ENCODE data around the gene BCL2L14.

DNA sequence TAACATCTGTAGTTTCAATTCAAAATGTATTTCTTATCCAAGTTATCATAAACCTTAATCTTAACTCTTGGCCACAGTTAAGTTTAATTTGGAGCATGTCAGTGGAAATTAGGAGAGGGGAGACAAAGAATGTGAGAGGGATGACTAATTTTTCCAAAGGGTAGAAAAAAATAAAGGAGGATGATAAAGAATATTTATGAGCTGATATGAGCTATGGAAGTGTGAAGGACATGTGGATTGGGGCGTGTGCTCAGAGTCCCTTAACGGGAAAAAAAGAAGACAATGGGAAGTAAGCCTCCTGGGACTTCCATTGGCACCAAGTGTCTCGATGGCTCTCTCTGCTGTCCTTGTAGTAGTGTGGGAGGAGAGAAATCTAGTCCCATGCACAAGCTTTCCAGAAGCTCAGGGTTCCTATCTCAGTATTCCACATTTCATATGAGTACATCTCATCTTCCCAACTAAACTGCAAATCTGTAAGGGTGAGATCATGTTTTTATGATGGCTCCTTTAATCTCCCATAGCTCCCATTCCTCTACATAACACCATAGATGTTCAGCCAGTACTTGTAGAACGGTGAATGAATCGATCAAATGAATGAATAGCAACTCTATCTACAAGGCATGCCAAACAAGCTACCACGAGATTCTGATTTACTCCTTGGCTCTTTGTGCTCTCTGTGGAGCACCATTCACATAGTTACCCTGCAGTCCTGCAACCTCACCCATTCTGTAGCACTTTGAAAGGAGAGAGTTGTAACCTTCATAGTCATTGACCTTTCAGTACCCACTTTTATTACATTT lies 27.4 kb downstream of the BCL2L14 start:
- TF ChIP-seq, protein P1, sequence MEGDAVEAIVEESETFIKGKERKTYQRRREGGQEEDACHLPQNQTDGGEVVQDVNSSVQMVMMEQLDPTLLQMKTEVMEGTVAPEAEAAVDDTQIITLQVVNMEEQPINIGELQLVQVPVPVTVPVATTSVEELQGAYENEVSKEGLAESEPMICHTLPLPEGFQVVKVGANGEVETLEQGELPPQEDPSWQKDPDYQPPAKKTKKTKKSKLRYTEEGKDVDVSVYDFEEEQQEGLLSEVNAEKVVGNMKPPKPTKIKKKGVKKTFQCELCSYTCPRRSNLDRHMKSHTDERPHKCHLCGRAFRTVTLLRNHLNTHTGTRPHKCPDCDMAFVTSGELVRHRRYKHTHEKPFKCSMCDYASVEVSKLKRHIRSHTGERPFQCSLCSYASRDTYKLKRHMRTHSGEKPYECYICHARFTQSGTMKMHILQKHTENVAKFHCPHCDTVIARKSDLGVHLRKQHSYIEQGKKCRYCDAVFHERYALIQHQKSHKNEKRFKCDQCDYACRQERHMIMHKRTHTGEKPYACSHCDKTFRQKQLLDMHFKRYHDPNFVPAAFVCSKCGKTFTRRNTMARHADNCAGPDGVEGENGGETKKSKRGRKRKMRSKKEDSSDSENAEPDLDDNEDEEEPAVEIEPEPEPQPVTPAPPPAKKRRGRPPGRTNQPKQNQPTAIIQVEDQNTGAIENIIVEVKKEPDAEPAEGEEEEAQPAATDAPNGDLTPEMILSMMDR (IDR thresholded peaks at IDR 0.05): no peak
- TF ChIP-seq POLR2A (IDR thresholded peaks at IDR 0.05): no peak
